DND-41 (cell line): Measurements from ENCODE around the gene STARD7.
"Not testable (repeated sequence)": the region's sequence is repeated elsewhere in the genome, so short reads cannot be mapped to it uniquely, and the experiment has no call there.

Source experiments
- CTCF ChIP-seq: IDR thresholded peaks from 2 replicates; pipeline ENCODE4 v1.5.1; 2012; ENCODE audit warnings: borderline replicate concordance, low read length, moderate library complexity, mild to moderate bottlenecking; ENCODE audit not compliant: poor library complexity, severe bottlenecking; ENCODE audit errors: extremely low read depth
- EZH2 ChIP-seq: IDR thresholded peaks from 3 replicates; pipeline ENCODE4 v1.6.1; 2012; ENCODE audit warnings: borderline replicate concordance, low read depth, mild to moderate bottlenecking, moderate library complexity, low read length, inconsistent platforms; ENCODE audit not compliant: severe bottlenecking

GRCh38 chr2:96221106-96221505 lies 12.5 kb upstream of the STARD7 start:
- TF ChIP-seq CTCF, EZH2: not testable (repeated sequence)
